Lower leg skin (tissue), 3 donors: ENCODE data around the gene CDH26.

ENCODE experiments used
- CTCF ChIP-seq, 3 donors: fragments of 450-650 bp; IDR thresholded peaks; one replicate each; pipeline ENCODE4 v1.5.1; 2016; ENCODE audit warnings: antibody characterized with exemption in 3 of 3, mild to moderate bottlenecking in 3 of 3, moderate library complexity in 2 of 3
- POLR2A ChIP-seq, 2 donors: fragments of 450-650 bp; IDR thresholded peaks; one replicate each; pipeline ENCODE4 v1.6.1; 2016 to 2017; ENCODE audit warnings: antibody characterized with exemption in 2 of 2, mild to moderate bottlenecking in 1 of 2, moderate library complexity in 1 of 2

GRCh38 chr20:60039526-60039925 is 81.3 kb downstream of the CDH26 start:
- no peak for TF ChIP-seq POLR2A (IDR thresholded peaks at IDR 0.05)
- no peak for TF ChIP-seq CTCF (IDR thresholded peaks at IDR 0.05)
